HepG2 (cell line): Measurements from ENCODE around the gene PET100. TPM values are rescaled to one million over a fixed set of nuclear protein-coding genes. Genes with fewer than 3 reads are reported as not detected.

Source experiments
- ARNT2 ChIP-seq: sonication (generic); formaldehyde crosslinking; IDR thresholded peaks from 2 replicates; pipeline ENCODE4 v1.8.0; 2022; ENCODE audit warnings: mild to moderate bottlenecking, low read depth, missing genetic modification reagents, moderate library complexity
- CREB1 ChIP-seq, 2 experiments: fragments of 450-650 bp in 1 of 2; IDR thresholded peaks; 2 replicates each; pipeline ENCODE4 v1.6.1; 2016 to 2017; ENCODE audit warnings: control low read depth in 1 of 2, mild to moderate bottlenecking in 1 of 2, missing compliant biosample characterization in 1 of 2, missing genetic modification characterization in 1 of 2
- DR1 ChIP-seq: sonication (generic); formaldehyde crosslinking; IDR thresholded peaks from 2 replicates; pipeline ENCODE4 v1.8.0; 2021; ENCODE audit warnings: mild to moderate bottlenecking, missing genetic modification reagents, inconsistent platforms
- IRX3 ChIP-seq: sonication (generic); formaldehyde crosslinking; IDR thresholded peaks from 2 replicates; pipeline ENCODE4 v1.8.1; 2023; ENCODE audit warnings: mild to moderate bottlenecking, low read depth, missing genetic modification reagents, borderline replicate concordance
- NFE2 ChIP-seq: sonication (generic); formaldehyde crosslinking; IDR thresholded peaks from 2 replicates; pipeline ENCODE4 v1.4.0; 2020; ENCODE audit warnings: missing genetic modification reagents
- PHB2 ChIP-seq: fragments of 450-650 bp; IDR thresholded peaks from 2 replicates; pipeline ENCODE4 v1.6.1; 2018; ENCODE audit not compliant: partially characterized antibody
- PHF20 ChIP-seq: sonication (generic); formaldehyde crosslinking; IDR thresholded peaks from 2 replicates; pipeline ENCODE4 v1.5.0; 2020; ENCODE audit warnings: mild to moderate bottlenecking, missing genetic modification reagents
- ZKSCAN5 ChIP-seq: sonication (generic); formaldehyde crosslinking; IDR thresholded peaks from 2 replicates; pipeline ENCODE4 v1.5.1; 2020; ENCODE audit warnings: mild to moderate bottlenecking, missing genetic modification reagents
- ZNF180 ChIP-seq: sonication (generic); formaldehyde crosslinking; IDR thresholded peaks from 2 replicates; pipeline ENCODE4 v1.4.0; 2020; ENCODE audit warnings: low read depth, missing genetic modification reagents, borderline replicate concordance
- ZNF224 ChIP-seq: sonication (generic); formaldehyde crosslinking; IDR thresholded peaks from 2 replicates; pipeline ENCODE4 v1.5.0; 2020; ENCODE audit warnings: mild to moderate bottlenecking, missing genetic modification reagents
- ZNF451 ChIP-seq: sonication (generic); formaldehyde crosslinking; IDR thresholded peaks from 2 replicates; pipeline ENCODE4 v1.5.0; 2020; ENCODE audit warnings: mild to moderate bottlenecking, missing genetic modification reagents
- ZNF562 ChIP-seq: sonication (generic); formaldehyde crosslinking; IDR thresholded peaks from 2 replicates; pipeline ENCODE4 v1.8.0; 2022; ENCODE audit warnings: missing genetic modification reagents, borderline replicate concordance
- ZNF670 ChIP-seq: sonication (generic); formaldehyde crosslinking; IDR thresholded peaks from 2 replicates; pipeline ENCODE4 v1.8.0; 2022; ENCODE audit warnings: mild to moderate bottlenecking, missing genetic modification reagents, borderline replicate concordance
- ZSCAN22 ChIP-seq: sonication (generic); formaldehyde crosslinking; IDR thresholded peaks from 2 replicates; pipeline ENCODE4 v1.4.0; 2020; ENCODE audit warnings: mild to moderate bottlenecking, missing genetic modification reagents
- polyA plus RNA-seq, 8 experiments: library from polyadenylated mRNA; depleted of rRNA in 3 of 8; stranded (reverse) in 7 of 8; unstranded in 1 of 8; fragments of >200 nt; fragmentation: Illumina TruSeq in 4 of 8; extraction: Trizol in 4 of 8; gene quantifications; 2 replicates each; pipeline versions ENCODE4 v1.2.1 to v1.2.3, GENCODE V29; 2011 to 2016; ENCODE audit warnings: low read depth in 4 of 8, missing spikeins in 1 of 8, mixed read lengths in 1 of 8; ENCODE audit not compliant: insufficient read depth in 1 of 8
- total RNA-seq, 5 experiments: library from RNA; depleted of rRNA; stranded (reverse); fragments of >200 nt; fragmentation: Illumina TruSeq; extraction: Trizol; gene quantifications; 2 replicates each; pipeline ENCODE4 v1.2.3, GENCODE V29; 2016; ENCODE audit warnings: low read depth in 1 of 5
- TF ChIP-seq, protein P1 (sequence below): sonication (generic); formaldehyde crosslinking; IDR thresholded peaks from 2 replicates; pipeline ENCODE4 v1.9.0; 2021; ENCODE audit warnings: missing genetic modification reagents, borderline replicate concordance
- TF ChIP-seq, protein P2 (sequence below): IDR thresholded peaks from 2 replicates; pipeline ENCODE4 v1.6.1; 2016; ENCODE audit warnings: missing compliant biosample characterization, missing genetic modification reagents, borderline replicate concordance
- TF ChIP-seq, protein P3 (sequence below): IDR thresholded peaks from 2 replicates; pipeline ENCODE4 v1.6.1; 2016; ENCODE audit warnings: low read depth, control low read depth
- TF ChIP-seq, protein P4 (sequence below): sonication (generic); formaldehyde crosslinking; IDR thresholded peaks from 2 replicates; pipeline ENCODE4 v1.8.1; 2023; ENCODE audit warnings: missing genetic modification reagents, inconsistent platforms, borderline replicate concordance
- TF ChIP-seq, protein P5 (sequence below): IDR thresholded peaks from 2 replicates; pipeline ENCODE4 v1.6.1; 2018; ENCODE audit warnings: missing genetic modification reagents, mild to moderate bottlenecking, missing compliant biosample characterization
- TF ChIP-seq, protein P6 (sequence below): sonication (generic); formaldehyde crosslinking; IDR thresholded peaks from 2 replicates; pipeline ENCODE4 v1.5.0; 2020; ENCODE audit warnings: mild to moderate bottlenecking, missing genetic modification reagents

The PET100 gene
- total and polyA plus RNA-seq, 2 of the 13 experiments (the other 11 are each of a cell fraction or from before 2014, with no cell fraction given), result 22.3 to 66.5 TPM

DNA sequence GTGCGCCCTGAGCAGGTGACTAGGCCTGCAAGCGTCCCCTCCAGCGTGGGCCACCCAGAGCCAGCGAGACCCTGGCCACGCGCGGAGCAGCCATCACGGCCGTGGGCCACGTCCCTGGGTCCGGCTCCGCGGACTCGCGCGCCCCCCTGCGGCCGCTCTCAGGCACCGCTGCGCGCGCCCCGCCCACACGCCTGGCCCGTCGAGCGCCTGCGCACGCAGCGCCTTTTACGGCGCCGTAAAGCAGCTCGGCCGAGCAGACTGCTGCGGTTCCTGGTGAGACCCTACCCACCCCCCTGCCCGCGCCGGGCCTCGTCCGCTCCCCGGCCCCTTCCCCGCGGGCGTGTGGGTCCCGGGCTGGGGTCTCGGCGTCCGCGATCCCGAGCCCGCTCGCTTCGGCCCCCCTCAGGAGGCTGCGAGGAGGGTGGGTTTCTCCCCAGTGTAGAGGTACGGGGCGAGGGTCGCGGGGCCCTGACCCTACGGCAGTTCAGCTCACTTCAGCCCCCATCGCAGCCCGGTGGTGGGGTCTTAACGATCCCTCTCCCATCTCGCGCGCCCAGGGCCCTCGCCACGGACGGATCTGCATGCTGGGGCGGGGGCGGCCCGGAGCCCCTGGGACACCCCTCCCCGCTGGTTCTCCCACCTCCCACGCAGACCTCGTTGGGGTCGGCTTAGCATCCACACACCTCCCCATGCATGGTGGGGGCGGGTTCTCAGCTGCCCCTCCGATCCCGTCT, 51.2 kb downstream of the PET100 start, which contains the start of gene TRAPPC5 (continued):
- TF ChIP-seq, protein P1, sequence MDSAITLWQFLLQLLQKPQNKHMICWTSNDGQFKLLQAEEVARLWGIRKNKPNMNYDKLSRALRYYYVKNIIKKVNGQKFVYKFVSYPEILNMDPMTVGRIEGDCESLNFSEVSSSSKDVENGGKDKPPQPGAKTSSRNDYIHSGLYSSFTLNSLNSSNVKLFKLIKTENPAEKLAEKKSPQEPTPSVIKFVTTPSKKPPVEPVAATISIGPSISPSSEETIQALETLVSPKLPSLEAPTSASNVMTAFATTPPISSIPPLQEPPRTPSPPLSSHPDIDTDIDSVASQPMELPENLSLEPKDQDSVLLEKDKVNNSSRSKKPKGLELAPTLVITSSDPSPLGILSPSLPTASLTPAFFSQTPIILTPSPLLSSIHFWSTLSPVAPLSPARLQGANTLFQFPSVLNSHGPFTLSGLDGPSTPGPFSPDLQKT (CRISPR knock-in tag), result no peak
- TF ChIP-seq DR1 (CRISPR knock-in tag), result no peak
- TF ChIP-seq, protein P2, sequence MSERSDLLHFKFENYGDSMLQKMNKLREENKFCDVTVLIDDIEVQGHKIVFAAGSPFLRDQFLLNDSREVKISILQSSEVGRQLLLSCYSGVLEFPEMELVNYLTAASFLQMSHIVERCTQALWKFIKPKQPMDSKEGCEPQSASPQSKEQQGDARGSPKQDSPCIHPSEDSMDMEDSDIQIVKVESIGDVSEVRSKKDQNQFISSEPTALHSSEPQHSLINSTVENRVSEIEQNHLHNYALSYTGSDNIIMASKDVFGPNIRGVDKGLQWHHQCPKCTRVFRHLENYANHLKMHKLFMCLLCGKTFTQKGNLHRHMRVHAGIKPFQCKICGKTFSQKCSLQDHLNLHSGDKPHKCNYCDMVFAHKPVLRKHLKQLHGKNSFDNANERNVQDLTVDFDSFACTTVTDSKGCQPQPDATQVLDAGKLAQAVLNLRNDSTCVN (CRISPR knock-in tag), result 0 out of 2 replicates have a peak, but pooled peaks have one; percentile 6
- TF ChIP-seq ZNF562 (CRISPR knock-in tag), result no peak
- no peak for TF ChIP-seq NFE2 (CRISPR knock-in tag)
- TF ChIP-seq PHF20, result peak; percentile 71
- peak; percentile 66; the same call in 1 of the 2 replicates for TF ChIP-seq ARNT2
- no peak for TF ChIP-seq ZNF180 (CRISPR knock-in tag)
- TF ChIP-seq, protein P3, sequence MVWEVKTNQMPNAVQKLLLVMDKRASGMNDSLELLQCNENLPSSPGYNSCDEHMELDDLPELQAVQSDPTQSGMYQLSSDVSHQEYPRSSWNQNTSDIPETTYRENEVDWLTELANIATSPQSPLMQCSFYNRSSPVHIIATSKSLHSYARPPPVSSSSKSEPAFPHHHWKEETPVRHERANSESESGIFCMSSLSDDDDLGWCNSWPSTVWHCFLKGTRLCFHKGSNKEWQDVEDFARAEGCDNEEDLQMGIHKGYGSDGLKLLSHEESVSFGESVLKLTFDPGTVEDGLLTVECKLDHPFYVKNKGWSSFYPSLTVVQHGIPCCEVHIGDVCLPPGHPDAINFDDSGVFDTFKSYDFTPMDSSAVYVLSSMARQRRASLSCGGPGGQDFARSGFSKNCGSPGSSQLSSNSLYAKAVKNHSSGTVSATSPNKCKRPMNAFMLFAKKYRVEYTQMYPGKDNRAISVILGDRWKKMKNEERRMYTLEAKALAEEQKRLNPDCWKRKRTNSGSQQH (CRISPR knock-in tag), result no peak
- no peak for TF ChIP-seq ZNF670
- TF ChIP-seq, protein P4, sequence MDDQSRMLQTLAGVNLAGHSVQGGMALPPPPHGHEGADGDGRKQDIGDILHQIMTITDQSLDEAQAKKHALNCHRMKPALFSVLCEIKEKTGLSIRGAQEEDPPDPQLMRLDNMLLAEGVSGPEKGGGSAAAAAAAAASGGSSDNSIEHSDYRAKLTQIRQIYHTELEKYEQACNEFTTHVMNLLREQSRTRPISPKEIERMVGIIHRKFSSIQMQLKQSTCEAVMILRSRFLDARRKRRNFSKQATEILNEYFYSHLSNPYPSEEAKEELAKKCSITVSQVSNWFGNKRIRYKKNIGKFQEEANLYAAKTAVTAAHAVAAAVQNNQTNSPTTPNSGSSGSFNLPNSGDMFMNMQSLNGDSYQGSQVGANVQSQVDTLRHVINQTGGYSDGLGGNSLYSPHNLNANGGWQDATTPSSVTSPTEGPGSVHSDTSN (CRISPR knock-in tag), result no peak
- no peak for TF ChIP-seq ZKSCAN5 (CRISPR knock-in tag)
- TF ChIP-seq, protein P5, sequence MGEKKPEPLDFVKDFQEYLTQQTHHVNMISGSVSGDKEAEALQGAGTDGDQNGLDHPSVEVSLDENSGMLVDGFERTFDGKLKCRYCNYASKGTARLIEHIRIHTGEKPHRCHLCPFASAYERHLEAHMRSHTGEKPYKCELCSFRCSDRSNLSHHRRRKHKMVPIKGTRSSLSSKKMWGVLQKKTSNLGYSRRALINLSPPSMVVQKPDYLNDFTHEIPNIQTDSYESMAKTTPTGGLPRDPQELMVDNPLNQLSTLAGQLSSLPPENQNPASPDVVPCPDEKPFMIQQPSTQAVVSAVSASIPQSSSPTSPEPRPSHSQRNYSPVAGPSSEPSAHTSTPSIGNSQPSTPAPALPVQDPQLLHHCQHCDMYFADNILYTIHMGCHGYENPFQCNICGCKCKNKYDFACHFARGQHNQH, result peak; percentile 66; the same call in 1 of the 2 replicates
- TF ChIP-seq ZSCAN22 (CRISPR knock-in tag), result no peak
- TF ChIP-seq ZNF451 (CRISPR knock-in tag), result peak; percentile 35; the same call in 1 of the 2 replicates
- TF ChIP-seq CREB1 (IDR thresholded peaks at IDR 0.05), result no peak
- TF ChIP-seq CREB1 (CRISPR knock-in tag; IDR thresholded peaks at IDR 0.05), result no peak
- TF ChIP-seq, protein P6, sequence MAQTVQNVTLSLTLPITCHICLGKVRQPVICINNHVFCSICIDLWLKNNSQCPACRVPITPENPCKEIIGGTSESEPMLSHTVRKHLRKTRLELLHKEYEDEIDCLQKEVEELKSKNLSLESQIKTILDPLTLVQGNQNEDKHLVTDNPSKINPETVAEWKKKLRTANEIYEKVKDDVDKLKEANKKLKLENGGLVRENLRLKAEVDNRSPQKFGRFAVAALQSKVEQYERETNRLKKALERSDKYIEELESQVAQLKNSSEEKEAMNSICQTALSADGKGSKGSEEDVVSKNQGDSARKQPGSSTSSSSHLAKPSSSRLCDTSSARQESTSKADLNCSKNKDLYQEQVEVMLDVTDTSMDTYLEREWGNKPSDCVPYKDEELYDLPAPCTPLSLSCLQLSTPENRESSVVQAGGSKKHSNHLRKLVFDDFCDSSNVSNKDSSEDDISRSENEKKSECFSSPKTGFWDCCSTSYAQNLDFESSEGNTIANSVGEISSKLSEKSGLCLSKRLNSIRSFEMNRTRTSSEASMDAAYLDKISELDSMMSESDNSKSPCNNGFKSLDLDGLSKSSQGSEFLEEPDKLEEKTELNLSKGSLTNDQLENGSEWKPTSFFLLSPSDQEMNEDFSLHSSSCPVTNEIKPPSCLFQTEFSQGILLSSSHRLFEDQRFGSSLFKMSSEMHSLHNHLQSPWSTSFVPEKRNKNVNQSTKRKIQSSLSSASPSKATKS (CRISPR knock-in tag), result no peak; the same call in 1 of the 2 replicates
- no peak for TF ChIP-seq PHB2
- TF ChIP-seq ZNF224 (CRISPR knock-in tag), result no peak
- TF ChIP-seq IRX3 (CRISPR knock-in tag), result no peak
